Kidney (tissue), 14 donors: ENCODE data around the gene ATP8B2. TPM values are rescaled to one million over a fixed set of nuclear protein-coding genes. Genes with fewer than 3 reads are reported as not detected.

Experiments
- DNase-seq, 5 donors: peaks; one replicate each; pipeline ENCODE4 v3.0.0-alpha.2; 2013 to 2020
- FAIRE-seq: peaks from 2 replicates; lab custom pipeline; 2012; peaks lifted over from hg19 to GRCh38; lab: Jason Lieb, UNC
- H3K27ac ChIP-seq, 2 donors: one replicate each; pipeline ENCODE4 v1.7.0; 2013; ENCODE audit warnings: low read depth in 2 of 2, low read length in 2 of 2, inconsistent platforms in 1 of 2
- H3K27me3 ChIP-seq: one replicate; pipeline ENCODE4 v1.7.1; 2013; ENCODE audit warnings: low read length, inconsistent platforms; ENCODE audit not compliant: control insufficient read depth, insufficient read depth
- H3K36me3 ChIP-seq, 3 donors: one replicate each; pipeline versions ENCODE4 v1.7.0 to v1.7.1; 2013; ENCODE audit warnings: low read length in 3 of 3, control low read depth in 1 of 3, inconsistent platforms in 1 of 3; ENCODE audit not compliant: insufficient read depth in 3 of 3, control insufficient read depth in 2 of 3
- H3K4me1 ChIP-seq, 3 donors: one replicate each; pipeline versions ENCODE4 v1.7.0 to v1.7.1; 2013; ENCODE audit warnings: low read length in 3 of 3, inconsistent platforms in 1 of 3, low read depth in 1 of 3; ENCODE audit not compliant: control insufficient read depth in 2 of 3, insufficient read depth in 2 of 3
- H3K4me3 ChIP-seq, 3 donors: one replicate each; pipeline versions ENCODE4 v1.7.0 to v1.8.1; 2013; ENCODE audit warnings: low read length in 3 of 3, control low read depth in 1 of 3, inconsistent platforms in 1 of 3
- H3K9ac ChIP-seq, 3 donors: one replicate each; pipeline versions ENCODE4 v1.7.0 to v1.7.1; 2013; ENCODE audit warnings: low read length in 3 of 3, control low read depth in 1 of 3, inconsistent platforms in 1 of 3
- H3K9me3 ChIP-seq, 3 donors: one replicate each; pipeline versions ENCODE4 v1.7.0 to v1.7.1; 2013; ENCODE audit warnings: low read length in 3 of 3, control low read depth in 1 of 3, inconsistent platforms in 1 of 3; ENCODE audit not compliant: control insufficient read depth in 2 of 3, insufficient read depth in 1 of 3
- CTCF ChIP-seq: IDR thresholded peaks from 3 replicates; pipeline ENCODE4 v1.5.1; 2012; ENCODE audit warnings: mild to moderate bottlenecking, moderate library complexity, borderline replicate concordance; ENCODE audit not compliant: insufficient read depth; ENCODE audit errors: extremely low read depth
- intact Hi-C: fragments of 100-400 bp; cut with DNase I; formaldehyde crosslinking; loops from one replicate; pipeline ENCODE4 v1.11.1; 2022
- polyA plus RNA-seq: library from polyadenylated mRNA; stranded (reverse); fragments of 350-450 nt; fragmentation: Illumina TruSeq; extraction: RNeasy Lipid Tissue Mini Kit (QIAGEN cat#74804); gene quantifications from one replicate; pipeline ENCODE4 v1.2.3, GENCODE V29; 2014; ENCODE audit warnings: low read depth, low replicate concordance; ENCODE audit not compliant: insufficient read depth
- total RNA-seq: library from RNA; stranded (reverse); fragmentation: NEBNext Ultra II Directional; extraction: Animal tissue kit (Norgen Biotek cat#: 25700); gene quantifications from one replicate; pipeline ENCODE4 v1.2.1, GENCODE V29; 2021
- donor health status: control.
- donor health status: control.
- donor health status: control.
- donor health status: control.
- donor health status: control.
- donor health status: DM: yes; HTN: yes; CAD: no.
- donor health status: Normal renal cell carcinoma (clear cell type).

ATP8B2 gene
- total and polyA plus RNA-seq, 2 donors from 2014 or later = 6.2 to 40.9 TPM

- DNase-seq (peak; percentile 56 to 91 (median 72)), FAIRE-seq (no peak)
- intact Hi-C loops = no loop called here
- Histone ChIP-seq H3K9ac (peak overlapping the region in 2 of 3 donors; percentile 29 to 81), H3K27me3 (no peaks in the 10 kb centered on the region), H3K4me1 (peaks cover 4 to 17% (median 12%) of the 10 kb centered on the region in 3 donors), H3K27ac (peak overlapping the region; percentile 60 to 82), H3K4me3 (peak overlapping the region; percentile 42 to 79 (median 59)), H3K36me3 (peaks cover 0 to 2% (median 0%) of the 10 kb centered on the region in 3 donors), H3K9me3 (no peaks in the 10 kb centered on the region)
- TF ChIP-seq CTCF = no peak
These were observed 27.5 kb downstream of the ATP8B2 start for GRCh38 chr1:154352581-154353459.

GRCh38 chr1:154353460-154353904, 28.2 kb downstream of the ATP8B2 start:
- peak overlapping the region in 2 of 3 donors; percentile 59 to 79 for H3K4me3 ChIP-seq
- H3K4me1 ChIP-seq = peaks cover 4 to 17% (median 12%) of the 10 kb centered on the region in 3 donors
- no peak for FAIRE-seq
- DNase-seq = peak in 2 of 5 donors; percentile 22 to 47
- TF ChIP-seq CTCF = peak; percentile 27
- H3K36me3 ChIP-seq = no peaks in the 10 kb centered on the region
- no peaks in the 10 kb centered on the region for H3K27me3 ChIP-seq
- no peaks in the 10 kb centered on the region for H3K9me3 ChIP-seq
- intact Hi-C loops = no loop called here
- H3K27ac ChIP-seq = peak overlapping the region; percentile 60 to 82
- H3K9ac ChIP-seq = peak overlapping the region in 1 of 3 donors; percentile 81

GRCh38 chr1:154353966-154354365, 28.6 kb downstream of the ATP8B2 start:
- Histone ChIP-seq H3K9ac (no peak overlapping the region), H3K9me3 (no peaks in the 10 kb centered on the region), H3K27me3 (no peaks in the 10 kb centered on the region), H3K36me3 (no peaks in the 10 kb centered on the region), H3K4me3 (no peak overlapping the region), H3K4me1 (peaks cover 4 to 17% (median 12%) of the 10 kb centered on the region in 3 donors), H3K27ac (peak overlapping the region; percentile 60 to 82)
- intact Hi-C loops = no loop called here
- FAIRE-seq (no peak), DNase-seq (no peak)
- no peak for TF ChIP-seq CTCF
